Lower leg skin (tissue), 4 donors: ENCODE measurements around the gene OSBP2. TPM values are rescaled to one million over a fixed set of nuclear protein-coding genes. Genes with fewer than 3 reads are reported as not detected.
A peak's percentile ranks its signal among the peaks of the same experiment; 100 is the strongest.

Source experiments
- DNase-seq, 2 donors: peaks; one replicate each; pipeline ENCODE4 v3.0.0-alpha.2; 2019; ENCODE audit warnings: low spot score in 2 of 2
- H3K4me3 ChIP-seq: fragments of 200-600 bp; sonication (generic); 2 replicates; pipeline ENCODE4 v1.5.1; 2017; ENCODE audit warnings: mild to moderate bottlenecking, low read depth; ENCODE audit not compliant: poor library complexity, severe bottlenecking
- POLR2A ChIP-seq, 2 donors: fragments of 450-650 bp; IDR thresholded peaks; one replicate each; pipeline ENCODE4 v1.6.1; 2016 to 2017; ENCODE audit warnings: antibody characterized with exemption in 2 of 2, mild to moderate bottlenecking in 1 of 2, moderate library complexity in 1 of 2
- WGBS, 2 donors: methylation state at CpG; one replicate each; pipeline ENCODE4 v1.1.5; 2018; 5-methylcytosine and 5-hydroxymethylcytosine counted together
- intact Hi-C: fragments of 100-400 bp; cut with DNase I; formaldehyde crosslinking; loops from one replicate; pipeline ENCODE4 v1.15.0; 2023; ENCODE audit warnings: low total_unique reads
- total RNA-seq, 4 donors: library from RNA; depleted of rRNA; stranded (reverse); fragments of >200 nt; gene quantifications; one replicate each; pipeline ENCODE4 v1.1.0, GENCODE V29; 2016
- TF ChIP-seq, protein P1 (sequence below), 3 donors: fragments of 450-650 bp; IDR thresholded peaks; one replicate each; pipeline ENCODE4 v1.5.1; 2016; ENCODE audit warnings: antibody characterized with exemption in 3 of 3, mild to moderate bottlenecking in 3 of 3, moderate library complexity in 2 of 3

Gene OSBP2
- total RNA-seq, 4 donors from 2014 or later, result 7.2 to 13.3 (median 10.0) TPM

- no peak for TF ChIP-seq POLR2A (IDR thresholded peaks at IDR 0.05)
- TF ChIP-seq, protein P1, sequence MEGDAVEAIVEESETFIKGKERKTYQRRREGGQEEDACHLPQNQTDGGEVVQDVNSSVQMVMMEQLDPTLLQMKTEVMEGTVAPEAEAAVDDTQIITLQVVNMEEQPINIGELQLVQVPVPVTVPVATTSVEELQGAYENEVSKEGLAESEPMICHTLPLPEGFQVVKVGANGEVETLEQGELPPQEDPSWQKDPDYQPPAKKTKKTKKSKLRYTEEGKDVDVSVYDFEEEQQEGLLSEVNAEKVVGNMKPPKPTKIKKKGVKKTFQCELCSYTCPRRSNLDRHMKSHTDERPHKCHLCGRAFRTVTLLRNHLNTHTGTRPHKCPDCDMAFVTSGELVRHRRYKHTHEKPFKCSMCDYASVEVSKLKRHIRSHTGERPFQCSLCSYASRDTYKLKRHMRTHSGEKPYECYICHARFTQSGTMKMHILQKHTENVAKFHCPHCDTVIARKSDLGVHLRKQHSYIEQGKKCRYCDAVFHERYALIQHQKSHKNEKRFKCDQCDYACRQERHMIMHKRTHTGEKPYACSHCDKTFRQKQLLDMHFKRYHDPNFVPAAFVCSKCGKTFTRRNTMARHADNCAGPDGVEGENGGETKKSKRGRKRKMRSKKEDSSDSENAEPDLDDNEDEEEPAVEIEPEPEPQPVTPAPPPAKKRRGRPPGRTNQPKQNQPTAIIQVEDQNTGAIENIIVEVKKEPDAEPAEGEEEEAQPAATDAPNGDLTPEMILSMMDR (IDR thresholded peaks at IDR 0.05), result no peak
- intact Hi-C loops, result loop anchor here (10.0 kb wide), 1 partner anchor 292 kb away; the partner anchor contains the start of gene SLC35E4
- H3K4me3 ChIP-seq, result no peak overlapping the region
- 83 to 87% methylated on average over 4 of the region's 4 CpGs for WGBS, 2 donors
- DNase-seq, result no peak
Measured at GRCh38 chr22:30926706-30927105, 232.0 kb downstream of the OSBP2 start.

- intact Hi-C loops, result loop anchor here (10.0 kb wide), 1 partner anchor 293 kb away; the partner anchor contains the start of gene SLC35E4
- peak in 1 of 2 donors; percentile 64 for DNase-seq
- no peak for TF ChIP-seq POLR2A (IDR thresholded peaks at IDR 0.05)
- TF ChIP-seq, protein P1 (IDR thresholded peaks at IDR 0.05), result no peak
- WGBS, 2 donors, result 92 to 93% methylated on average over 10 of the region's 10 CpGs
- no peak overlapping the region for H3K4me3 ChIP-seq
Measured at GRCh38 chr22:30927806-30928205, 233.1 kb downstream of the OSBP2 start.

DNA sequence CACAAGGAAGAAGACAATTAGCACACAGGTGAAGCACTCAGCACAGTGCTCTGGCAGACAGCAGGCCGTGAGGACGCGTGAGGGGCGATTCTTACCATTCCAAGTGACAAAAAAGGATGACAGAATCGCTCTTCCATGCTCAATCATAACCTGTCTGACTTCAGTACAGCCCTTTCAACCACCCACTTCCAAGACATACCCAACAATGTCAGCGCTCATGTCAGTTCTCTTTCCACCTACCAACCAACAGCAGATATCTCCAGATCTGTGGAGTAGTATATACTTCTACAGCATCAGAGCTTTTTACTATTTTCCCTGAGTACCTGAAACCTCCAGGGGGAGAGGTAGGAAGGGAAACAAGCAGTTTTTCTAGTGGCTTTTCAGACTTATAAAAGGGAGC is 233.7 kb downstream of the OSBP2 start:
- intact Hi-C loops, result loop anchor here (10.0 kb wide), 1 partner anchor 294 kb away; the partner anchor contains the start of gene SLC35E4
- TF ChIP-seq, protein P1 (IDR thresholded peaks at IDR 0.05), result no peak
- no peak for TF ChIP-seq POLR2A (IDR thresholded peaks at IDR 0.05)
- H3K4me3 ChIP-seq, result no peak overlapping the region
- WGBS, 2 donors, result 93 to 96% methylated on average over 6 of the region's 6 CpGs
- DNase-seq, result no peak

DNA sequence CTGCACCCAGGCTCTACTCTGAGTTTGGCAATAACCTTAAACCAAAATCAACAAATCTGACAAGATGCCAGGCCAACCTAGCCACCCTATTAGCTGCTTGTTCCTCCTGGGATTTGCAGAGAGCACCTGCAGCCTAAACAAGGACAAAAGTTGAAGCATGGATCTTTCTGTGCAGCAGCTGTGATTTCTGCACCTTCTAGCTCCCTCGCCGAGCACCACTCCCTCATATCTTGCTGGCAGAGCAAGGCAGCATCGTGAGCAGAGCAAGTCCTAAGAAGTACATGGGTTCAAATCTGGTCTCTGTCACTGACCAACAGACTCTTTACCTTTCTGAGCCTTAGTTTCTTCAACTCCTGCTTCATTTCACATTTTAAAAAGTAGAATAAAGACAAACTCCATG is 235.6 kb downstream of the OSBP2 start:
- no peak for TF ChIP-seq POLR2A (IDR thresholded peaks at IDR 0.05)
- TF ChIP-seq, protein P1 (IDR thresholded peaks at IDR 0.05), result no peak
- 93 to 96% methylated on average over 3 of the region's 3 CpGs for WGBS, 2 donors
- intact Hi-C loops, result no loop called here
- no peak overlapping the region for H3K4me3 ChIP-seq
- DNase-seq, result no peak

DNA sequence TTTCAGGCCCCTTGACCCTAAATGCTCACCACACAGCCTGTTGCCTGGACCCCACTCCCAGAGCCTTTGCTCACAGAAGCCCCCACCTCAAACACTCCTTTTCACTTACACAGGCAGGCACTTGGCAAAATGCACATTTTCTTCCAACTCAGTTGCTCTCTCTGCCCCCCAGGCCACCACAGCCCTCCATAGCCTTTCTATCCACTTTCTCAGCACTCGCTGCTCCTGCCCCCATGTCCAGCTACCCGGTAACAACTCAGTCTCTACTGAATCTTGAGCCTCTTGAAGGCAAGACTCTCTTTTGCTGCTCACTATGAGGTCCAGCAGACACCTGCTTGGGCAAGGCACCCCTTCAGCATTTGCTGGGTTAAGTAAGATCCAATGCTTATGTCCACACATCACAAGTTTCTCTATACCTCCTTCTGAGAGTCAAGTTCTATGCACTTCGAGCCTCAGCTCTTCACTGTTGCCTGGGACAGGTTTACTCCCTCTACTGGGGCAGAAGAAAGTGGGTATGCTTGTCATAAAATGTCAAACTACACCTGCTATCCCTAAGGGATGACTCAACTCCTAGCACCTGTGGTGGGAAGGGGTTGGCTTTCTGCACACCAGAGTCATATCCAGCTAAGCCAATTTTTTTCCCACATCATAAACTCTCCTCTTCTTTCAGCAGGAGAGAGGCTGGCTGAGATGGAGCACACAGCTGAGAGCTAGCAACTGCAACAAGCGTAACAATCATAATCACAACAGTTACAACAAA is 237.0 kb downstream of the OSBP2 start:
- intact Hi-C loops, result no loop called here
- TF ChIP-seq, protein P1 (IDR thresholded peaks at IDR 0.05), result no peak
- no peak for TF ChIP-seq POLR2A (IDR thresholded peaks at IDR 0.05)

More for the DNA sequence above, 237.0 kb downstream of the OSBP2 start:
- DNase-seq, result peak in 1 of 2 donors; percentile 64
- WGBS, 2 donors, result 91 to 98% methylated on average over 4 of the region's 4 CpGs
- H3K4me3 ChIP-seq, result no peak overlapping the region
